ENCODE results near the gene TP53I3.
"Not testable (repeated sequence)": the region's sequence is repeated elsewhere in the genome, so short reads cannot be mapped to it uniquely, and the experiment has no call there.

Gene TP53I3

DNA sequence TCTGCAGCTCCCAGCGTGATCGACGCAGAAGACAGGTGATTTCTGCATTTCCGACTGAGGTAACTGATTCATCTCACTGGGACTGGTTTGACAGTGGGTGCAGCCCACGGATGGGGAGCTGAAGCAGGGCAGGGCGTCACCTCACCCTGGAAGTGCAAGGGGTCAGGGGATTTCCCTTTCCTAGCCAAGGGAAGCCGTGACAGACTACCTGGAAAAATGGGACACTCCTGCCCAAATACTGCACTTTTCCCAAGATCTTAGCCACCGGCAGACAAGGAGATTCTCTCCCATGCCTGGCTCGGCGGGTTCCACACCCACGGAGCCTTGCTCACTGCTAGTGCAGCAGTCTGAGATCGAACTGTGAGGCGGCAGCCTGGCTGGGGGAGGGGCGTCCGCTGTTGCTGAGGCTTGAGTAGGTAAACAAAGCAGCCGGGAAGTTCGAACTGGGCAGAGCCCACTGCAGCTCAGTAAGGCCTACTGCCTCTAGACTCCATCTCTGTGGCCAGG, 10.6 kb upstream of the TP53I3 start:
- FAIRE-seq: not testable (repeated sequence)

DNA sequence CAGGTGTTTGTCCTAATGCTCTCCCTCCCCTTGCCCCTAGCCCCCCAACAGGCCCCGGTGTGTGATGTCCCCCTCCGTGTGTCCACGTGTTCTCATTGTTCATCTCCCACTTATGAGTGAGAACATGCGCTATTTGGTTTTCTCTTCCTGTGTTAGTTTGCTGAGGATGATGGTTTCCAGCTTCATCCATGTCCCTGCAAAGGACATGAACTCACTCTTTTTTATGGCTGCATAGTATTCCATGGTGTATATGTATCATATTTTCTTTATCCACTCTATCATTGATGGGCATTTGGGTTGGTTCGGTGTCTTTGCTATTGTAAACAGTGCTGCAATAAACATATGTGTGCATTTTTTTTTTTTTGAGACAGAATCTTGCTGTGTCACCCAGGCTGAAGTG, 8.6 kb upstream of the TP53I3 start:
- not testable (repeated sequence) for FAIRE-seq

DNA sequence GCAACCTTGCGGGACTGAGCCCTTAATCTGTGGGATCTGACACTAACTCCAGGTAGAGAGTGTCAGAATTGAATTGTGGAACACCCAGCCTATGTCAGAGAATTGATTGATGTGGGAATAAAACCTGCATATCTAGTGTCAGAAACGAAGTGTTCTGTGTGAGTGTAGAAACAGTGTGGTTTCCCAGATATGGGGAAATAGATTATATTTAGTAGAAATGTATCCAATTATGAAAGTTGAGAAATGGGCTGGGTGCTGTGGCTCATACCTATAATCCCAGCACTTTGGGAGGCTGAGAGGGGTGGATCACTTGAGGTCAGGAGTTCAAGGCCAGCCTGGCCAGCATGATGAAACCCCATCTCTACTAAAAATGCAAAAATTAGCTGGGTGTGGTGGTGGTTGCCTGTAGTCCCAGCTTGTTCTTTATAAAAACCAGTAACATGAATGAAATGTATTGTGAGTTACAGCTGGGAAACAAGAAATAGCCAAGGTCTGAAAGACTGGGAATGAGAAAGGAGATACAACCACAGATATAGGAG, 4.3 kb upstream of the TP53I3 start:
- FAIRE-seq: no peak

- FAIRE-seq: no peak
Observed at GRCh38 chr2:24087032-24087431, 2.4 kb upstream of the TP53I3 start.

GRCh38 chr2:24086241-24086640, 1.6 kb upstream of the TP53I3 start:
- FAIRE-seq: no peak

DNA sequence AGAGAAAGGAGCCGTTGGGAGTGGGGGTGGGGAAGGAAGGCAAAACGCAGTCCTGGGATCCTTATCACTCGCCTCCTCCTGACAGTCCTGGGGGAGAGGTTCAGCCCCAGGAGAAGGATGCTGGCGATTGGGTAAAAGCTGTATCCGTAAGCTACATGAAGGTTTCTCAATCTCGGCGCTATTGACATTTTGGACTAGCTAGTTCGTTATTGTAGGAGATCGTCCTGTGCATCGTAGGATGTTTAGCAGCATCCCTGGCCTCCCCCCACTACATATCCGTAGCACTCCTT, 511 bp upstream of the TP53I3 start:
- no peak for FAIRE-seq

- FAIRE-seq: no peak
Observed at GRCh38 chr2:24083567-24084385, 858 bp downstream of the TP53I3 start.

- FAIRE-seq: no peak
Observed at GRCh38 chr2:24082787-24083566, 1.7 kb downstream of the TP53I3 start.

- no peak for FAIRE-seq
Observed at GRCh38 chr2:24080701-24081100, 3.9 kb downstream of the TP53I3 start.

DNA sequence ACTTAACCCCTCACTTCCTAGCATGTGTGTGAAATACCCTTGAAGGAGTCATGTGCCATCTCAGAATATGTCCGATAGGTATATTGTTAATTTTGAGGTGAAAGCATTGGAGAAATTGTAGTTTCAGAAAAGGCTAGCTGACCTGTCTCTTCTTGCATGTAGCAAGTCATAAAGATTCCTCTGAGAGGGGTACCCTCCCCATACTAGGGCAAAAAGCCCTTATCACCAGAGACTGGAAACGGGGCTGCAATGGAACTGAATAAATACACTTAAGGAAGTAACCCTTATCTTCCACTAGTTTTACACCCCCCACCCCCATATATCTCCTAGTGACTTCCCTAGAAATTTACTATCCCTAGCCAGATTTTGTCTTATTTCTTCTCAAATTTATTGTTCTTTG, 6.8 kb downstream of the TP53I3 start:
- no peak for FAIRE-seq

GRCh38 chr2:24077535-24077877, 7.1 kb downstream of the TP53I3 start:
- no peak for FAIRE-seq

DNA sequence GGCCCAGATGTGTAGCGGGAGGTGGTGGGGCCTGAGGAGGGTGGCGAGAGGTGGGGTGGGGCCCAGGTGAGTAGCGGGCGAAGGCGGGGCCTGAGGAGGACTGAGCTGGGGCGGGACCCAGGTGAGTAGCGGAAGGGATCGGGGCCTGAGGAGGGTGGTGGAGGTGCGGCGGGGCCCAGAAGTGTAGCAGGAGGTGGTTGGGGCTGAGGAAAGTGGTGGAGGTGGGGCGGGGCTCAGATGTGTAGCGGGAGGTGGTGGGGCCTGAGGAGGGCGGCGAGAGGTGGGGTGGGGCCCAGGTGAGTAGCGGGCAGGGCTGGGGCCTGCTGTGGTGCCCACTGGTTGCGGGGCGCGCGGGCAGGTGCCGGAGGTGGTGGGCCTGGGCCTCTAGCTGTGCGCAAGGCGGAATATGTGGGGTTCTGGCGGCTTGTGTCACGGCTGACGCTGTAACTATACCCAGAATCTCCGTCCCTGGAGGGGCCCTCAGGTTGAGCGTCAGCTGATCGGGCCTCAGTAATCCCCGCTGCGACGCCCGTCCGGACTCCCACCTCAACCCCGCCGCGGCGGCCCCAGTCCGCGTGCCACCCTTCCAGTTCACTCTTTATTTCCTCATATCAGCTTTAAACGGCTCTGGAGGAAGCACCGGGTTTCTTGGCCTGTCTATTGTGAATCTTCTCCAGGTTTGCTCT, 7.6 kb downstream of the TP53I3 start:
- no peak for FAIRE-seq

DNA sequence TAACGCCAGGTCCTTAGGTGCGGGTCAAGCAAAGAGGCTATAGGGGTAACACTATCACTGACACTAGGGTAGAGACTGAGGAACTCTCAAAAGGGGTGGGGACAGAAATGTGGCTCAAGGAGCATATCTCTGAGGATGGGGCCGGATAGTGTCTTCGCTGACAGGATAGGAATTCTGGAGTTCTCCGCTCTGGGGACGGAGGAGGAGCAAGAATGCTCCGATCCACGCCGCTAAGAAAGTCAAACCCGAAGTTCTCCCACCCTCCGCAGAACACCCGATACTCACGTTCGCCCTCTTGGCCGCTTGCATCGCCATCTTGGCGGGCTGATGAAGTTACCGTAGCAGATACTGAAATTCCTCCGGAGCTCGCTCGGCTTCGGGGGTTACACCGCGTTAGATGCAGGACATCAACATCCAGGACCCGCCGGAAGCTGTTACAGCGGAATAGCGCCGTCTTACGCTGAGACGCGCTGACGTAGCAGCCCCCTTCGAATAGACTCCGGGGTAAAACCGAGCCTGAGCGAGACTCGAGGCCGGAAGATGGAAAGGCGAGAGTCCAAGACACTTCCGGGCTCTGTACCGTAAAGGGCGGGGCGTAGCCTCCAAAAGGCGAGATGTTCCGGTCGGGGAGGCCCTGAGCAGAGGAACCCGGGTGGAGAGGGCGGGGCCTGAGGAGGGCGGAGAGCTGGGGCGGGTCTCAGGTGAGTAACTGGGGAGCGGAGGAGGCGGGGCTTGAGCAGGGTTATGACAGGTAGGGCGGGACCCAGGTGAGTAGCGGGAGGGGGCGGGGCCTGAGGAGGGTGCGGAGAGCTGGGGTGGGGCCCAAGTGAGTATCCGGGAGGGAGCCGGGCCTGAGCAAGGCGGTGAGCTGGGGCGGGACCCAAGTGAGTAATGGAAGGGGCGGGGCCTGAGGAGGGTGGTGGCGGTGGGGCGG, 8.5 kb downstream of the TP53I3 start, which contains the start of gene SF3B6:
TSS of gene SF3B6 (minus strand) at position 412 of the 934 bp plus-strand sequence. CDS start at position 315, 97 bp downstream.
- peak; percentile 90 for FAIRE-seq

- FAIRE-seq: no peak
Observed at GRCh38 chr2:24075259-24075658, 9.4 kb downstream of the TP53I3 start.

DNA sequence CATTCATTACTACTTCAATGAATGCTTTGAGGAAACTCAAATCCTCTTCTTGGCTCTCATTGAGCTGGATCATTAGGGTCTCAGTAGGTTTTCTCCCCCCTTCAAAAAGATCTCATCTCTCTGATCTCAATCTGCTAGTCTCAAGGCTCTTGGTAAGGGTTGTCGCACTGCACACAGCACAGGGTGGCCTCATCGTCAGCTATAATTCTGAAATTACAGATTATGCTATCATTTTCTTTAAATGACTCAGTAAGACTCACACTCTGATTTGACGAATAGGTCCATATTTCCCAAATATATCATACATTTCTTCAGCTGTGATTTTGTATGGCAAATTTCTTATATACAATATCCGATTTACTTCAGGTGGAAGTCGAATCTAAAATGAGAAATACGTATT, 10.8 kb downstream of the TP53I3 start:
- no peak for FAIRE-seq

DNA sequence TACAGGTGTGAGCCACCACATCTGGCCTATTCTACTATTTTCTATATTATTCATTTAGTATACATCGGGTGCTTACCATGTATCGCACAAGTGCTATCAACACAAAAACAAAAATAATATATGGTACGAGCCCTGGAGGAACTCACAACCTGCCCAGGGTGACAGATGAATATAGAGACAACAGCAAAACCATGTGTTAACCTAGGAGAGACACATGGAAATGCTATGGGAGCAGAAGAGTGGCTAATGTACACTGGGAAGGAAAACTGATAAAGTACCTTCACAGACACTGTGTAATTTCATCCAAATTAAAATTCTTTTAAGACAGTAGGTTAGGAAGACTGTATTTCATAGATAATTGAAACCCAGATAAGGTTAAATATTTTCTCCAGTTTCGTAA, 12.4 kb downstream of the TP53I3 start:
- FAIRE-seq: no peak

- FAIRE-seq: no peak
Observed at GRCh38 chr2:24065341-24065740, 19.3 kb downstream of the TP53I3 start.

DNA sequence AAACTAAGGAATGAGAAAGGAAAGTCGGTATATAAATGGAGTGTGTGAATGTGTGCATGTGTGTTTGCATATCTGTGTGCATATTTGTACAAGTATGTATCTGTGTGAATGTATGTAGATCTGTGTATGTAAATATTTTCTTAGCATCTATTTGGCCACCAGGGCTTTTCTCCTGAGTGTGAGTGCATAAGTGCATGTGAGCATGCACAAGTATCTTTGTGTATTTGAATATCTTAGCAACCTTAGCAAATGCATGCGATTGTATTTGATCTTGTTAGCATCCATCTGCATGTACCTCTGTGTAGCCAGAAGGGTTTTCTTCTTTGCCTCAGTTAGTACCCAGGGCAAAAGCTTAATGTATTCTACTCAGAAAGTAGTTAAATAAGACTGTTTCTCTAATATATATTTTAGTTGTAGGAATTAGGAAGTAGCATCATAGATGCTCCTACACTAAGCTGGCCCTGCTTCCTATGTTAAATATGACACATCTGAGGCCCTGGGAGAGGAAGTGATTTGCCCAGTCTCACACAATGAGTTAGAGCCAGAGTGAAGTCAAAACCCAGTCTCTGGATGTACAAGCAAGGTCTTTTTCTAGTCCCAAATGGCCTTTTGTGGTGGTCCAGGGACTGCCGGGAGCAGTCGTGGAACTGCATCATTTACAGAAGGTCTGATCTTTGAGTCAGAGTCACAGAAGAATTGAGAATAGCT, 25.9 kb downstream of the TP53I3 start:
- FAIRE-seq: no peak

- FAIRE-seq: no peak
Observed at GRCh38 chr2:24055750-24056149, 28.9 kb downstream of the TP53I3 start.

DNA sequence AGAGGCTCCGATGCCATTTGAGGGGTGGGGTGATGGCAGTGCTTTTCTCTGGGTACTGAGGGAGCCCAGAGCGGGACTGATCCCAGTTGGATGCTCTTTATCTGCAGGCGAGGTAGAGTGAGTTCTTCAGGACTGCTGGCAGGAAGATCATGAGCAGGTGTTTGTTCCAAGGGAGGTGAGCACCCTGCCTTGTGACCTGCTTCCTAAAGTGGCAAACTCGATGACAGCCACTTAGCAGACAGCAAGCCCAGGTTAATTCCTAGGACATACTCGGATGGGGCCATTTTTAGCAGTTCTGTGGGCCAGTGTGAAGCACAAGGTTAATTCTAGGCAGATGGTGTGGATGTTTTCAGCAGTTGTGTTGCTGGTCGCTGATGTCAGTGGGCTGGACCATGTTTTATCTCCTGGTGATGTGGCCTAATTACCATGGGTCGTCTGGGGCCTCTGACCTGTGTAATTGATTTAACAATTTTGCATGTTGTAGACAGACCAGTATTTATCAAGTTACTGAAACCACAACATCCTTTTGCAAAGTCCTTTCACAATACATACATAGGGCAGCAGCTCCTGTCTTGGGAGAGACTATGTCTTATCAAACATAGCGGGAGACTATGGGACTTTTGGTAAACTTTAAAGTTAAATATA, 30.1 kb downstream of the TP53I3 start:
- FAIRE-seq: no peak

- FAIRE-seq: no peak
Observed at GRCh38 chr2:24052951-24053350, 31.7 kb downstream of the TP53I3 start.

Measured in endometrium (tissue), 2 donors.